HL-60/S4 treated with retinoic acid at 250 ng/mL for 4 days and 3 days (cell line): ENCODE measurements around the gene ZNF134.

Experiments
- in situ Hi-C: fragments of 300-500 bp; cut with MboI; formaldehyde crosslinking; loops from 2 replicates; pipeline ENCODE4 v1.7.0; 2022; ENCODE audit warnings: low sequenced_read_pairs

The ZNF134 gene

GRCh38 chr19:57613941-57614743 is at the start of gene ZNF134:
TSS of gene ZNF134 (plus strand) at chr19:57614242. CDS start at chr19:57619469, 5,227 bp downstream.
- in situ Hi-C loops, result no loop called here

- in situ Hi-C loops, result no loop called here
Observed at GRCh38 chr19:57566396-57567265, 47.4 kb upstream of the ZNF134 start.

- in situ Hi-C loops, result no loop called here
Observed at GRCh38 chr19:57570707-57571106, 43.3 kb upstream of the ZNF134 start.

GRCh38 chr19:57572415-57572947 is 41.6 kb upstream of the ZNF134 start:
- in situ Hi-C loops, result no loop called here

GRCh38 chr19:57576661-57577060 is 37.4 kb upstream of the ZNF134 start:
- in situ Hi-C loops, result no loop called here

- in situ Hi-C loops, result no loop called here
Observed at GRCh38 chr19:57578487-57579205, 35.4 kb upstream of the ZNF134 start, which contains the start of gene ZNF416. TSS of gene ZNF416 (minus strand) at chr19:57578911. CDS start at chr19:57578704, 207 bp downstream.

GRCh38 chr19:57583104-57583520 is 30.9 kb upstream of the ZNF134 start:
- in situ Hi-C loops, result no loop called here

- in situ Hi-C loops, result no loop called here
Observed at GRCh38 chr19:57583521-57584416, 30.3 kb upstream of the ZNF134 start, which contains the start of gene ZIK1. TSS of gene ZIK1 (plus strand) at chr19:57584145. CDS start at chr19:57584357, 212 bp downstream.

GRCh38 chr19:57587529-57587928 is 26.5 kb upstream of the ZNF134 start:
- in situ Hi-C loops, result no loop called here

- in situ Hi-C loops, result no loop called here
Observed at GRCh38 chr19:57599377-57599760, 14.7 kb upstream of the ZNF134 start.

GRCh38 chr19:57599761-57600383 is 14.2 kb upstream of the ZNF134 start, which contains the start of gene ZNF530:
TSS of gene ZNF530 (plus strand) at chr19:57599885. CDS start at chr19:57604346, 4,461 bp downstream.
- in situ Hi-C loops, result no loop called here

GRCh38 chr19:57606931-57607330 is 7.1 kb upstream of the ZNF134 start:
- in situ Hi-C loops, result no loop called here

GRCh38 chr19:57611113-57611512 is 2.9 kb upstream of the ZNF134 start:
- in situ Hi-C loops, result no loop called here

- in situ Hi-C loops, result no loop called here
Observed at GRCh38 chr19:57615346-57615745, 1.3 kb downstream of the ZNF134 start.

- in situ Hi-C loops, result no loop called here
Observed at GRCh38 chr19:57620673-57621348, 6.8 kb downstream of the ZNF134 start.

- in situ Hi-C loops, result no loop called here
Observed at GRCh38 chr19:57623091-57623490, 9.0 kb downstream of the ZNF134 start.

- in situ Hi-C loops, result no loop called here
Observed at GRCh38 chr19:57632987-57633831, 19.2 kb downstream of the ZNF134 start, which contains the start of gene ZNF211. TSS of gene ZNF211 (plus strand) at chr19:57633168. CDS start at chr19:57633347, 179 bp downstream.

- in situ Hi-C loops, result no loop called here
Observed at GRCh38 chr19:57633832-57634131, 19.7 kb downstream of the ZNF134 start.
